Astrocyte (in vitro differentiated cells and primary cell): ENCODE data around the gene RAET1G. TPM values are rescaled to one million over a fixed set of nuclear protein-coding genes. Genes with fewer than 3 reads are reported as not detected.
"Not testable (repeated sequence)": the region's sequence is repeated elsewhere in the genome, so short reads cannot be mapped to it uniquely, and the experiment has no call there.

Source experiments
- DNase-seq: peaks from one replicate; pipeline ENCODE4 v3.0.0-alpha.2; 2010; ENCODE audit warnings: low read depth
- FAIRE-seq: peaks from 2 replicates; lab custom pipeline; 2011; peaks lifted over from hg19 to GRCh38; lab: Jason Lieb, UNC
- H2AFZ ChIP-seq: 2 replicates; pipeline ENCODE4 v1.6.0; 2012; ENCODE audit warnings: low read depth, low read length, inconsistent platforms
- H3K27ac ChIP-seq: 2 replicates; pipeline ENCODE4 v1.5.1; 2011; ENCODE audit warnings: low read depth, low read length, inconsistent platforms
- H3K27me3 ChIP-seq: 2 replicates; pipeline ENCODE4 v1.6.0; 2011; ENCODE audit warnings: low read length, inconsistent platforms; ENCODE audit not compliant: insufficient read depth
- H3K36me3 ChIP-seq: 2 replicates; pipeline ENCODE4 v1.5.1; 2011; ENCODE audit warnings: low read length, inconsistent platforms; ENCODE audit not compliant: insufficient read depth
- H3K4me1 ChIP-seq: 2 replicates; pipeline ENCODE4 v1.5.1; 2011; ENCODE audit warnings: low read length, inconsistent platforms; ENCODE audit not compliant: insufficient read depth
- H3K4me2 ChIP-seq: 2 replicates; pipeline ENCODE4 v1.6.0; 2012; ENCODE audit warnings: low read length, inconsistent platforms
- H3K4me3 ChIP-seq: 2 replicates; pipeline ENCODE4 v1.5.1; 2011; ENCODE audit warnings: low read depth, mild to moderate bottlenecking, low read length, inconsistent platforms; ENCODE audit not compliant: insufficient read depth
- H3K79me2 ChIP-seq: 2 replicates; pipeline ENCODE4 v1.6.0; 2012; ENCODE audit warnings: mild to moderate bottlenecking, low read length, inconsistent platforms; ENCODE audit not compliant: insufficient read depth
- H3K9ac ChIP-seq: 2 replicates; pipeline ENCODE4 v1.6.0; 2012; ENCODE audit warnings: mild to moderate bottlenecking, low read length, inconsistent platforms
- H3K9me3 ChIP-seq: 2 replicates; pipeline ENCODE4 v1.5.1; 2012; ENCODE audit warnings: low read depth, mild to moderate bottlenecking, low read length, inconsistent platforms; ENCODE audit not compliant: insufficient read depth
- H4K20me1 ChIP-seq: 2 replicates; pipeline ENCODE4 v1.6.0; 2012; ENCODE audit warnings: low read length, inconsistent platforms; ENCODE audit not compliant: insufficient read depth
- H3K27ac Mint-ChIP-seq: one replicate; pipeline ENCODE4 v1.8.0; 2021; ENCODE audit warnings: mild to moderate bottlenecking, mixed read lengths; ENCODE audit not compliant: unreplicated experiment
- H3K27me3 Mint-ChIP-seq: one replicate; pipeline ENCODE4 v1.8.0; 2021; ENCODE audit warnings: low read depth, mixed read lengths; ENCODE audit not compliant: unreplicated experiment
- H3K36me3 Mint-ChIP-seq: one replicate; pipeline ENCODE4 v1.8.0; 2021; ENCODE audit warnings: low read depth, mixed read lengths; ENCODE audit not compliant: unreplicated experiment
- H3K4me1 Mint-ChIP-seq: one replicate; pipeline ENCODE4 v1.8.0; 2021; ENCODE audit warnings: low read depth, mixed read lengths; ENCODE audit not compliant: unreplicated experiment
- H3K4me3 Mint-ChIP-seq: one replicate; pipeline ENCODE4 v1.8.0; 2021; ENCODE audit warnings: mild to moderate bottlenecking, moderate library complexity, mixed read lengths; ENCODE audit not compliant: unreplicated experiment
- H3K9me3 Mint-ChIP-seq: one replicate; pipeline ENCODE4 v1.8.0; 2021; ENCODE audit warnings: mild to moderate bottlenecking, mixed read lengths; ENCODE audit not compliant: unreplicated experiment
- CTCF ChIP-seq: IDR thresholded peaks from 2 replicates; pipeline ENCODE4 v1.5.1; 2011; ENCODE audit warnings: low read depth, mild to moderate bottlenecking, inconsistent platforms, low read length, moderate library complexity; ENCODE audit not compliant: insufficient read depth
- EZH2 ChIP-seq: IDR thresholded peaks from 2 replicates; pipeline ENCODE4 v1.6.1; 2012; ENCODE audit warnings: mild to moderate bottlenecking, low read length, inconsistent platforms; ENCODE audit not compliant: insufficient read depth
- total RNA-seq: library from RNA; stranded (reverse); gene quantifications from 2 replicates; pipeline ENCODE4 v1.2.1, GENCODE V29; 2021

RAET1G gene
- total RNA-seq, 1 donor from 2014 or later = not detected

- H3K36me3 Mint-ChIP-seq = peaks cover 26% of the 10 kb centered on the region
- TF ChIP-seq CTCF (no peak), EZH2 (no peak)
- Histone ChIP-seq H3K4me2 (no peak overlapping the region), H3K79me2 (no peaks in the 10 kb centered on the region), H2AFZ (no peak overlapping the region), H4K20me1 (no peaks in the 10 kb centered on the region), H3K27ac (no peak overlapping the region), H3K9ac (no peak overlapping the region), H3K4me1 (peaks cover 24% of the 10 kb centered on the region), H3K27me3 (peaks cover 53% of the 10 kb centered on the region), H3K36me3 (no peaks in the 10 kb centered on the region), H3K9me3 (no peaks in the 10 kb centered on the region), H3K4me3 (no peak overlapping the region)
- FAIRE-seq (no peak), DNase-seq (no peak)
- H3K27me3 Mint-ChIP-seq = peaks cover 86% of the 10 kb centered on the region
- H3K9me3 Mint-ChIP-seq = peaks cover 6% of the 10 kb centered on the region
- no peak overlapping the region for H3K27ac Mint-ChIP-seq
- H3K4me3 Mint-ChIP-seq = no peak overlapping the region
- H3K4me1 Mint-ChIP-seq = peaks cover 12% of the 10 kb centered on the region
Measured at GRCh38 chr6:149967591-149967990, 44.7 kb upstream of the RAET1G start.

- H3K79me2 ChIP-seq, DNase-seq, H3K27ac ChIP-seq, H3K4me3 ChIP-seq, H3K9ac ChIP-seq, H3K4me2 ChIP-seq, H3K36me3 ChIP-seq, H4K20me1 ChIP-seq, H3K4me3 Mint-ChIP-seq, H3K9me3 Mint-ChIP-seq, H3K9me3 ChIP-seq, H2AFZ ChIP-seq, FAIRE-seq: not testable (repeated sequence)
- peaks cover 88% of the 10 kb centered on the region for H3K27me3 Mint-ChIP-seq
- H3K27ac Mint-ChIP-seq = peak overlapping the region; percentile 2
- peaks cover 26% of the 10 kb centered on the region for H3K36me3 Mint-ChIP-seq
- peaks cover 24% of the 10 kb centered on the region for H3K4me1 ChIP-seq
- H3K4me1 Mint-ChIP-seq = peaks cover 12% of the 10 kb centered on the region
- H3K27me3 ChIP-seq = peaks cover 45% of the 10 kb centered on the region
Measured at GRCh38 chr6:149966319-149966718, 43.4 kb upstream of the RAET1G start.

GRCh38 chr6:149965194-149966020 lies 42.5 kb upstream of the RAET1G start:
- TF ChIP-seq CTCF (no peak), EZH2 (peak; percentile 82)
- peaks cover 90% of the 10 kb centered on the region for H3K27me3 Mint-ChIP-seq
- peak overlapping the region; percentile 83 for H3K9ac ChIP-seq

More at GRCh38 chr6:149965194-149966020, 42.5 kb upstream of the RAET1G start:
- Histone ChIP-seq H3K4me3 (peak overlapping the region; percentile 56), H3K27ac (no peak overlapping the region), H3K4me1 (peaks cover 24% of the 10 kb centered on the region), H3K79me2 (no peaks in the 10 kb centered on the region), H3K9me3 (no peaks in the 10 kb centered on the region), H3K36me3 (no peaks in the 10 kb centered on the region), H3K27me3 (peaks cover 43% of the 10 kb centered on the region), H2AFZ (peak overlapping the region; percentile 87), H4K20me1 (no peaks in the 10 kb centered on the region), H3K4me2 (peak overlapping the region; percentile 85)
- H3K4me3 Mint-ChIP-seq = peak overlapping the region; percentile 93
- FAIRE-seq (no peak), DNase-seq (no peak)
- peaks cover 12% of the 10 kb centered on the region for H3K4me1 Mint-ChIP-seq
- H3K36me3 Mint-ChIP-seq = peaks cover 23% of the 10 kb centered on the region
- H3K27ac Mint-ChIP-seq = peak overlapping the region; percentile 97
- peaks cover 6% of the 10 kb centered on the region for H3K9me3 Mint-ChIP-seq
